A673 (cell line): ENCODE measurements around the gene STYXL2.

ENCODE experiments used
- EZH2 ChIP-seq: fragments of 200-600 bp; sonication (generic); IDR thresholded peaks from 2 replicates; pipeline ENCODE4 v1.6.1; 2017; ENCODE audit warnings: borderline replicate concordance, low read depth, mild to moderate bottlenecking, mixed read lengths, antibody characterized with exemption, low read length; ENCODE audit not compliant: poor library complexity, severe bottlenecking
- TF ChIP-seq, protein P1 (sequence below): fragments of 300-800, 200-600 bp; sonication (generic); conservative IDR thresholded peaks from 2 replicates; pipeline ENCODE4 v1.5.1; 2017; ENCODE audit warnings: low read depth, mild to moderate bottlenecking, antibody characterized with exemption, low read length, moderate library complexity, mixed read lengths

DNA sequence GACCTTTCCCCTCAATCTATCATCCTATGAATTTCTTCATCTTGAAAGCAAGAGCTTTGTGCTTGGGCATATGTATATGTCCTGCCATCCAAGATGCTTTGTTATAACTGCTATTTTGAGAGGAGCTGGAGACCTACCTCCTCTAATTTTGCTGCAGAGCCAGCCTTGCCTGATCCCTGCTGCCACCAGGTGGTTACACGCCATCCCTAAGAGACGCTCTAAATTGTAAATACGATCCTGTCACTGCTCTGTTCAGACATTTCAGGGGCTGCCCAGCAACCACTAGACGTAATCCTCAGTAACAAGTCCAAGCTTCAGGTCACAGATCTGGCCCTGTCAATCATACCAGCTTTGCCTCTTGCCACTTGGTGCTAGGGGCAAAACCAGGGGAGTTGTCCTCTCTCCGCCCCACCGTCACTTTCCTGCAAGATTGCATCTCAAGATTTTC is 36.6 kb upstream of the STYXL2 start:
- TF ChIP-seq, protein P1, sequence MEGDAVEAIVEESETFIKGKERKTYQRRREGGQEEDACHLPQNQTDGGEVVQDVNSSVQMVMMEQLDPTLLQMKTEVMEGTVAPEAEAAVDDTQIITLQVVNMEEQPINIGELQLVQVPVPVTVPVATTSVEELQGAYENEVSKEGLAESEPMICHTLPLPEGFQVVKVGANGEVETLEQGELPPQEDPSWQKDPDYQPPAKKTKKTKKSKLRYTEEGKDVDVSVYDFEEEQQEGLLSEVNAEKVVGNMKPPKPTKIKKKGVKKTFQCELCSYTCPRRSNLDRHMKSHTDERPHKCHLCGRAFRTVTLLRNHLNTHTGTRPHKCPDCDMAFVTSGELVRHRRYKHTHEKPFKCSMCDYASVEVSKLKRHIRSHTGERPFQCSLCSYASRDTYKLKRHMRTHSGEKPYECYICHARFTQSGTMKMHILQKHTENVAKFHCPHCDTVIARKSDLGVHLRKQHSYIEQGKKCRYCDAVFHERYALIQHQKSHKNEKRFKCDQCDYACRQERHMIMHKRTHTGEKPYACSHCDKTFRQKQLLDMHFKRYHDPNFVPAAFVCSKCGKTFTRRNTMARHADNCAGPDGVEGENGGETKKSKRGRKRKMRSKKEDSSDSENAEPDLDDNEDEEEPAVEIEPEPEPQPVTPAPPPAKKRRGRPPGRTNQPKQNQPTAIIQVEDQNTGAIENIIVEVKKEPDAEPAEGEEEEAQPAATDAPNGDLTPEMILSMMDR = peak; percentile 63
- no peak for TF ChIP-seq EZH2
